SH-SY5Y (cell line): ENCODE measurements around the gene TCTN1.

ENCODE experiments used
- GATA2 ChIP-seq: IDR thresholded peaks from 2 replicates; pipeline ENCODE4 v1.6.1; 2011; ENCODE audit warnings: mild to moderate bottlenecking, low read depth, low read length
- GATA3 ChIP-seq: IDR thresholded peaks from 2 replicates; pipeline ENCODE4 v1.6.1; 2011; ENCODE audit warnings: low read depth, mild to moderate bottlenecking, low read length, moderate library complexity

DNA sequence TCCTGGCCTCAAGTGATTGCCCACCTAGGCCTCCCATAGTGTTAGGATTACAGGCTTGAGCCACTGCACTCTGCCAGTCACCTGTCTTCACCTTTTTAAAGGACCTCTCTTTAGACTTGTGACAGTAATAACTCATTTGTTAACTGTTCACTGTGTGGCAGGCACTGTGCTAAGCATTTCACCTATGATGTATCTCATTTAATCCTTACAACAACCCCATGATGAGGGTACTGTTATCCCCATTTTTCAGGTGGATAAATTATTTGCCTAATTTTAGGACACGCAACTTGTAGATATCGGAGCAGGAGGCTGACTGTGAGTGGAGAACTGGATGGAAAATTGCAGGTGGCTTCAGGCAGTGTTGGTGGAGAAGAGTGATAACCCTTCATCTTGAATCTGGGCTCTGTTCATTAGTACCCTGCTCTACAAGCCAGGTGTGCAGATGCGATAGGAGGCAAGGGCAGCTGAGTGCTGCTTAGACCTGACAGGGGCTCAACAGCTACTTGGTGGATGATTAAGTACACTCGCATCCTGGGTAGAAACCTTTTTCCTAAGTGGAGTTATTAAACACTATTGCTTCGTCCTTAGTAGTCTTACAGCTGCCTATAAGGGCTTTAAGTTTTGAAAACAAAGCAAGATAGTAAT, 2.7 kb downstream of the TCTN1 start:
- TF ChIP-seq GATA2, result no peak
- no peak for TF ChIP-seq GATA3
